GM12878 (cell line): Measurements from ENCODE around the gene EPHA2. TPM values are rescaled to one million over a fixed set of nuclear protein-coding genes. Genes with fewer than 3 reads are reported as not detected.

Source experiments
- ATAC-seq: fragments of 200-7000 bp; cut with Tn5 transposase; 3 replicates; pipeline ENCODE4 v1.9.1; 2020; ENCODE audit warnings: mild to moderate bottlenecking, moderate library complexity
- BruUV-seq: library from RNA; stranded (reverse); fragments of 400-500 nt; replicated peaks from 2 replicates; lab custom pipeline; 2021; lab: Mats Ljungman, UMichigan
- CTCF ChIA-PET: fragments of 300-600 bp; sonication (Branson Sonifier 250); formaldehyde crosslinking; extraction: SDS; loops from one replicate; lab custom pipeline; 2021; ENCODE audit warnings: inconsistent platforms; lab: Yijun Ruan, JAX
- POLR2A ChIA-PET: fragments of 350-600 bp; formaldehyde crosslinking; extraction: SDS; loops from one replicate; lab custom pipeline; 2021; ENCODE audit warnings: inconsistent platforms; lab: Charles Lee
- RAD21 ChIA-PET: fragments of 300-600 bp; sonication (Branson Sonifier 250); formaldehyde crosslinking; loops from one replicate; lab custom pipeline; 2023; ENCODE audit warnings: antibody characterized with exemption; ENCODE audit not compliant: unreplicated experiment; lab: Charles Lee
- SMC1A ChIA-PET: fragments of 300-600 bp; sonication (Branson Sonifier 250); formaldehyde crosslinking; loops from one replicate; lab custom pipeline; 2023; ENCODE audit not compliant: unreplicated experiment, uncharacterized antibody; lab: Charles Lee
- DNase-seq: peaks from one replicate; pipeline ENCODE4 v3.0.0-alpha.2; 2011; ENCODE audit warnings: low read depth, low spot score
- FAIRE-seq: peaks from 3 replicates; lab custom pipeline; 2011; peaks lifted over from hg19 to GRCh38; lab: Jason Lieb, UNC
- H2AFZ ChIP-seq: 2 replicates; pipeline ENCODE4 v1.6.0; 2011; ENCODE audit warnings: low read depth, low read length, control low read depth; ENCODE audit not compliant: control insufficient read depth
- H3K27ac ChIP-seq: 2 replicates; pipeline ENCODE4 v1.5.1; 2011; ENCODE audit warnings: control low read depth; ENCODE audit not compliant: control insufficient read depth, insufficient read depth
- H3K27me3 ChIP-seq, 2 experiments: replicated peaks in 1 of 2; 2 replicates each; pipeline versions ENCODE4 v1.6.0 to v1.6.1; 2011; ENCODE audit warnings: low read length in 1 of 2; ENCODE audit not compliant: control insufficient read depth in 2 of 2, insufficient read depth in 2 of 2
- H3K36me3 ChIP-seq, 2 experiments: 2 replicates each; pipeline ENCODE4 v1.5.1; 2011; ENCODE audit warnings: low read length in 1 of 2; ENCODE audit not compliant: control insufficient read depth in 2 of 2, insufficient read depth in 2 of 2
- H3K4me1 ChIP-seq: 2 replicates; pipeline ENCODE4 v1.6.1; 2011; ENCODE audit warnings: mild to moderate bottlenecking, low read length, moderate library complexity, mixed read lengths; ENCODE audit not compliant: control insufficient read depth, insufficient read depth
- H3K4me2 ChIP-seq: 2 replicates; pipeline ENCODE4 v1.6.0; 2011; ENCODE audit warnings: control low read depth; ENCODE audit not compliant: control insufficient read depth, insufficient read depth
- H3K4me3 ChIP-seq: fragments of 200-600 bp; sonication (generic); 2 replicates; pipeline ENCODE4 v1.5.1; 2016
- H3K79me2 ChIP-seq: 2 replicates; pipeline ENCODE4 v1.6.0; 2011; ENCODE audit warnings: low read length; ENCODE audit not compliant: control insufficient read depth, insufficient read depth
- H3K9ac ChIP-seq: 2 replicates; pipeline ENCODE4 v1.8.0; 2011; ENCODE audit warnings: low read length, control low read depth, mixed read lengths; ENCODE audit not compliant: control insufficient read depth, insufficient read depth
- H3K9me3 ChIP-seq: replicated peaks from 3 replicates; pipeline ENCODE4 v1.5.1; 2011; ENCODE audit warnings: mild to moderate bottlenecking, low read length; ENCODE audit not compliant: control insufficient read depth, insufficient read depth
- H4K20me1 ChIP-seq: 2 replicates; pipeline ENCODE4 v1.6.0; 2011; ENCODE audit not compliant: control insufficient read depth, insufficient read depth
- BCL11A ChIP-seq: IDR thresholded peaks from 2 replicates; pipeline ENCODE4 v1.6.1; 2011; ENCODE audit warnings: low read depth, low read length
- CEBPB ChIP-seq, 2 experiments: fragments of 150-350 bp in 1 of 2; IDR thresholded peaks; 2 replicates each; pipeline ENCODE4 v1.6.1; 2012 to 2014; ENCODE audit warnings: low read depth in 2 of 2, low read length in 2 of 2, borderline replicate concordance in 1 of 2, inconsistent platforms in 1 of 2
- CHD1 ChIP-seq: IDR thresholded peaks from 2 replicates; pipeline ENCODE4 v1.6.1; 2012; ENCODE audit warnings: low read depth, low read length, improper control_type of control experiment
- EED ChIP-seq: sonication (generic); IDR thresholded peaks from 2 replicates; pipeline ENCODE4 v1.6.1; 2016; ENCODE audit warnings: antibody characterized with exemption, low read depth
- GABPA ChIP-seq: IDR thresholded peaks from 2 replicates; pipeline ENCODE4 v1.6.1; 2014; ENCODE audit warnings: antibody characterized with exemption, low read depth, mild to moderate bottlenecking, inconsistent platforms
- HCFC1 ChIP-seq: fragments of 150-350 bp; IDR thresholded peaks from 2 replicates; pipeline ENCODE4 v1.6.1; 2014; ENCODE audit warnings: low read length
- MEF2A ChIP-seq: IDR thresholded peaks from 2 replicates; pipeline ENCODE4 v1.6.1; 2011; ENCODE audit warnings: low read depth, mild to moderate bottlenecking, low read length, moderate library complexity; ENCODE audit not compliant: insufficient read depth
- NFYB ChIP-seq: IDR thresholded peaks from 2 replicates; pipeline ENCODE4 v1.6.1; 2011; ENCODE audit warnings: low read depth, mild to moderate bottlenecking, low read length, improper control_type of control experiment, moderate library complexity; ENCODE audit not compliant: insufficient read depth
- POLR2AphosphoS5 ChIP-seq: IDR thresholded peaks from 2 replicates; pipeline ENCODE4 v1.6.1; 2011; ENCODE audit warnings: mild to moderate bottlenecking, low read length, inconsistent platforms
- RB1 ChIP-seq: fragments of 450-650 bp; formaldehyde crosslinking; IDR thresholded peaks from 2 replicates; pipeline ENCODE4 v1.6.1; 2017; ENCODE audit warnings: mild to moderate bottlenecking, borderline replicate concordance
- SMAD1 ChIP-seq: fragments of 450-650 bp; IDR thresholded peaks from 2 replicates; pipeline ENCODE4 v1.6.1; 2018; ENCODE audit warnings: mild to moderate bottlenecking, low read depth; ENCODE audit not compliant: partially characterized antibody
- TCF12 ChIP-seq: IDR thresholded peaks from 2 replicates; pipeline ENCODE4 v1.6.1; 2011; ENCODE audit warnings: low read depth, mild to moderate bottlenecking, low read length
- ZBTB11 ChIP-seq: fragments of 450-650 bp; formaldehyde crosslinking; IDR thresholded peaks from 2 replicates; pipeline ENCODE4 v1.5.0; 2022; ENCODE audit warnings: mild to moderate bottlenecking, missing genetic modification characterization
- ZNF24 ChIP-seq: fragments of 450-650 bp; IDR thresholded peaks from 2 replicates; pipeline ENCODE4 v1.6.1; 2017; ENCODE audit warnings: antibody characterized with exemption, mild to moderate bottlenecking
- ZSCAN29 ChIP-seq: fragments of 450-650 bp; IDR thresholded peaks from 2 replicates; pipeline ENCODE4 v1.6.1; 2017; ENCODE audit warnings: mild to moderate bottlenecking, moderate library complexity
- WGBS: methylation state at CpG from one replicate; pipeline ENCODE4 v1.1.6; 2016; ENCODE audit warnings: low lambda C conversion rate; ENCODE audit not compliant: insufficient replicate concordance, insufficient coverage; ENCODE audit errors: missing lambda C conversion rate; 5-methylcytosine and 5-hydroxymethylcytosine counted together
- in situ Hi-C: fragments of 300-500 bp; cut with MboI; formaldehyde crosslinking; loops from 9 replicates; pipeline ENCODE4 v1.14.3; 2018; ENCODE audit warnings: mixed read lengths
- intact Hi-C: fragments of 100-400 bp; cut with micrococcal nuclease; formaldehyde crosslinking; loops from one replicate; pipeline ENCODE4 v1.14.2; 2022; ENCODE audit not compliant: unreplicated experiment
- polyA plus RNA-seq, 11 experiments: library from polyadenylated mRNA; depleted of rRNA in 4 of 11; unstranded in 6 of 11; stranded (reverse) in 5 of 11; fragments of >200 nt; fragmentation: Nextera tagmentation in 4 of 11; fragmentation: Illumina TruSeq in 1 of 11; extraction: Ambion mirVana in 4 of 11; extraction: Trizol in 1 of 11; gene quantifications; 1 replicate in 1 of 11; 2 replicates in 10 of 11; pipeline versions ENCODE4 v1.2.1 to v1.2.3, GENCODE V29; 2011 to 2016; ENCODE audit warnings: inconsistent platforms in 2 of 11, missing spikeins in 2 of 11, low read depth in 1 of 11
- total RNA-seq, 4 experiments: library from RNA; depleted of rRNA in 3 of 4; stranded (reverse); fragments of >200 nt in 3 of 4; fragmentation: Illumina TruSeq in 1 of 4; extraction: Trizol in 1 of 4; gene quantifications; 2 replicates each; pipeline versions ENCODE4 v1.2.1 to v1.2.3, GENCODE V29; 2013 to 2021
- TF ChIP-seq, protein P1 (sequence below): fragments of 450-650 bp; IDR thresholded peaks from 2 replicates; pipeline ENCODE4 v1.6.1; 2018; ENCODE audit warnings: borderline replicate concordance, mild to moderate bottlenecking; ENCODE audit not compliant: partially characterized antibody

EPHA2 gene
- total and polyA plus RNA-seq, 10 of the 15 experiments (the other 5 are each of a cell fraction or from before 2014, with no cell fraction given), result 0.04 to 0.51 (median 0.23) TPM; not detected in 2

DNA sequence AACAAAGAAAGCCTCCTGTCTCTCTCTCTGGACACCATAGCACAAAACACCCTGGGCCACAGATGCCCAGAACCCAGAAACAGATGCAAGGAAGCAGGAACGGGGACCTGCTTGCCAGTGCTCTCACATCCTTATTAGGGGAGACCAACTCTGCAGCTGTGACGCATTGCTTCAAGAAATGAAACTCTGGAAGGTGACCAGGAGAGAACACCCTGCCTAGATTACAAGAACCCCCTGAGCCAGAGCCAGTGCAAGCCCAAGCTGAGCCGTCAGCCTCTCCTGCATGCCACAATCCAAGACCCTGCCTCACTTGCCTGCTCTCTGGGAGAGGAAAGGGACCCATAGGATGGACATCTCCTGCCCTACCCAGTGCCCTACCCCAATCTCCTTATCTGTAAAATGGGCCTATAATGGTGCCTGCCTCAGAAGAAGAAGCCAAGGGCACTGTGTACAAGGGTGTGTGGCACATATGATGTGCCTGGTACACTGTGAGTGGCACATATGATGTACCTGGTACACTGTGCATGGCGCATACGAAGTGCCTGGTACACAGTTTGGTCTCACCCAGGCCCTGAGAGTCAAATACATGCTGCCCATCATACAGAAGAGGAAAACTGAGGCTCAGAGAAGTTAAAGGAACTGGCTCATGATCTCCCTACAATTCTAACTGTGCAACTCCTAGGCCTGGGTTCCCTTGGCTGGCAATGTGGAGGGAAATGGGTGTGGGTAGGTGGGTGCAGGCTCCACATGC, 65.6 kb downstream of the EPHA2 start:
- ChIA-PET RAD21 (no interaction called here), CTCF (interaction anchor here (0.6 to 1.0 kb wide), 2 partner anchors 11 to 33 kb away, joined by 3 to 4 read pairs; no protein-coding TSS in a partner anchor), POLR2A (no interaction called here), SMC1A (no interaction called here)
- in situ Hi-C loops, result no loop called here
- no peak overlapping the region for H2AFZ ChIP-seq
- WGBS, result 16% methylated on average over 5 of the region's 5 CpGs
- BruUV-seq, result no TSS peak
- no peaks in the 10 kb centered on the region for H3K36me3 ChIP-seq
- no peaks in the 10 kb centered on the region for H3K79me2 ChIP-seq
- no peak overlapping the region for H3K27ac ChIP-seq
- no peaks in the 10 kb centered on the region for H3K9me3 ChIP-seq
- TF ChIP-seq NFYB (no peak), ZNF24 (no peak), RB1 (no peak), ZSCAN29 (no peak), GABPA (no peak), MEF2A (no peak), CEBPB (IDR thresholded peaks at IDR 0.05; ENCODE audit: borderline replicate concordance in 1 of 2, low read depth in 2 of 2, low read length in 2 of 2) (no peak), HCFC1 (no peak), CHD1 (no peak), ZBTB11 (CRISPR knock-in tag) (no peak), TCF12 (no peak), POLR2AphosphoS5 (no peak), EED (no peak), BCL11A (no peak), SMAD1 (no peak)
- TF ChIP-seq, protein P1, sequence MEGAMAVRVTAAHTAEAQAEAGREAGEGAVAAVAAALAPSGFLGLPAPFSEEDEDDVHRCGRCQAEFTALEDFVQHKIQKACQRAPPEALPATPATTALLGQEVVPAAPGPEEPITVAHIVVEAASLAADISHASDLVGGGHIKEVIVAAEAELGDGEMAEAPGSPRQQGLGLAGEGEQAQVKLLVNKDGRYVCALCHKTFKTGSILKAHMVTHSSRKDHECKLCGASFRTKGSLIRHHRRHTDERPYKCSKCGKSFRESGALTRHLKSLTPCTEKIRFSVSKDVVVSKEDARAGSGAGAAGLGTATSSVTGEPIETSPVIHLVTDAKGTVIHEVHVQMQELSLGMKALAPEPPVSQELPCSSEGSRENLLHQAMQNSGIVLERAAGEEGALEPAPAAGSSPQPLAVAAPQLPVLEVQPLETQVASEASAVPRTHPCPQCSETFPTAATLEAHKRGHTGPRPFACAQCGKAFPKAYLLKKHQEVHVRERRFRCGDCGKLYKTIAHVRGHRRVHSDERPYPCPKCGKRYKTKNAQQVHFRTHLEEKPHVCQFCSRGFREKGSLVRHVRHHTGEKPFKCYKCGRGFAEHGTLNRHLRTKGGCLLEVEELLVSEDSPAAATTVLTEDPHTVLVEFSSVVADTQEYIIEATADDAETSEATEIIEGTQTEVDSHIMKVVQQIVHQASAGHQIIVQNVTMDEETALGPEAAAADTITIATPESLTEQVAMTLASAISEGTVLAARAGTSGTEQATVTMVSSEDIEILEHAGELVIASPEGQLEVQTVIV, result no peak
- no peak overlapping the region for H3K4me3 ChIP-seq
- no peak overlapping the region for H3K4me2 ChIP-seq
- no peaks in the 10 kb centered on the region for H4K20me1 ChIP-seq
- no peaks in the 10 kb centered on the region; a peak in 1 of 4 replicates for H3K27me3 ChIP-seq
- DNase-seq, result no peak
- peak; percentile 33; the same call in 2 of the 3 replicates for ATAC-seq
- intact Hi-C loops, result no loop called here
- no peak for FAIRE-seq
- no peak overlapping the region for H3K9ac ChIP-seq
- no peaks in the 10 kb centered on the region for H3K4me1 ChIP-seq
